ENCODE results near the gene TWIST1.

GRCh38 chr7:19112274-19113001 lies 5.0 kb downstream of the TWIST1 start:
- TF ChIP-seq CTCF (IDR thresholded peaks at IDR 0.05) (no peak), POLR2A (IDR thresholded peaks at IDR 0.05) (no peak)

Data from heart left ventricle (tissue), 13 donors.